GM12878 (cell line): ENCODE results near the gene DMBX1.

Experiments
- CTCF ChIP-seq, 3 experiments: IDR thresholded peaks in 2 of 3; conservative IDR thresholded peaks in 1 of 3; 2 replicates each; pipeline ENCODE4 v1.5.1; 2011; ENCODE audit warnings: low read depth in 3 of 3, low read length in 3 of 3, mild to moderate bottlenecking in 3 of 3, control low read depth in 2 of 3, moderate library complexity in 2 of 3, inconsistent platforms in 1 of 3, mixed read lengths in 1 of 3; ENCODE audit not compliant: control insufficient read depth in 2 of 3, insufficient read depth in 1 of 3; ENCODE audit errors: extremely low read depth in 1 of 3
- NR2F1 ChIP-seq: fragments of 450-650 bp; conservative IDR thresholded peaks from 2 replicates; pipeline ENCODE4 v1.6.1; 2017; ENCODE audit warnings: mild to moderate bottlenecking
- RBBP5 ChIP-seq: fragments of 200-600 bp; sonication (generic); conservative IDR thresholded peaks from 2 replicates; pipeline ENCODE4 v1.6.1; 2016
- SMC3 ChIP-seq: IDR thresholded peaks from 2 replicates; pipeline ENCODE4 v1.6.1; 2011; ENCODE audit warnings: low read length, improper control_type of control experiment, borderline replicate concordance

GRCh38 chr1:46440478-46440877 is 49.2 kb upstream of the DMBX1 start:
- TF ChIP-seq RBBP5 (no peak), CTCF (IDR thresholded peaks at IDR 0.05 in 2 of 3, conservative IDR thresholded peaks at IDR 0.05 in 1 of 3; ENCODE audit: control insufficient read depth in 2 of 3, extremely low read depth in 1 of 3, insufficient read depth in 1 of 3, low read depth in 3 of 3, low read length in 3 of 3) (no peak), NR2F1 (no peak), SMC3 (no peak)
